Esophagus muscularis mucosa (tissue), 3 donors: ENCODE results near the gene ASTN2.

ENCODE experiments used
- CTCF ChIP-seq, 3 experiments: fragments of 200-600 bp in 2 of 3; fragments of 450-650 bp in 1 of 3; sonication (generic) in 2 of 3; IDR thresholded peaks; one replicate each; pipeline ENCODE4 v1.5.1; 2017 to 2019; ENCODE audit warnings: antibody characterized with exemption in 3 of 3, mild to moderate bottlenecking in 2 of 3, moderate library complexity in 1 of 3
- POLR2A ChIP-seq: fragments of 450-650 bp; IDR thresholded peaks from one replicate; pipeline ENCODE4 v1.6.1; 2017; ENCODE audit warnings: antibody characterized with exemption, moderate library complexity, mild to moderate bottlenecking, low read depth

- TF ChIP-seq POLR2A (no peak), CTCF (IDR thresholded peaks at IDR 0.05) (no peak)
Measured at GRCh38 chr9:117013440-117013995, 401.3 kb downstream of the ASTN2 start.
